ENCODE measurements around the gene CRYGS. TPM values are rescaled to one million over a fixed set of nuclear protein-coding genes. Genes with fewer than 3 reads are reported as not detected.
A peak's percentile ranks its signal among the peaks of the same experiment; 100 is the strongest.
"Not testable (repeated sequence)": the region's sequence is repeated elsewhere in the genome, so short reads cannot be mapped to it uniquely, and the experiment has no call there.

The CRYGS gene
- total RNA-seq, 1 donor from 2014 or later, result 8.4 TPM

GRCh38 chr3:186552408-186553031, 8.3 kb upstream of the CRYGS start:
- DNase-seq (ENCODE audit: low spot score), result no peak

- no peak for DNase-seq (ENCODE audit: low spot score)
These were observed 7.2 kb upstream of the CRYGS start for GRCh38 chr3:186551387-186551786.

- no peak for DNase-seq (ENCODE audit: low spot score)
These were observed 5.3 kb upstream of the CRYGS start for GRCh38 chr3:186549497-186549896.

GRCh38 chr3:186540835-186541226, 3.3 kb downstream of the CRYGS start:
- no peak for DNase-seq (ENCODE audit: low spot score)

- DNase-seq (ENCODE audit: low spot score), result peak; percentile 87
These were observed 3.9 kb downstream of the CRYGS start for GRCh38 chr3:186540221-186540834.

GRCh38 chr3:186538779-186539178, 5.4 kb downstream of the CRYGS start:
- no peak for DNase-seq (ENCODE audit: low spot score)

- no peak for DNase-seq (ENCODE audit: low spot score)
These were observed 7.0 kb downstream of the CRYGS start for GRCh38 chr3:186536883-186537844.

- DNase-seq (ENCODE audit: low spot score), result peak; percentile 22
These were observed 10.0 kb downstream of the CRYGS start for GRCh38 chr3:186534113-186534669.

GRCh38 chr3:186532598-186533072, 11.5 kb downstream of the CRYGS start:
- no peak for DNase-seq (ENCODE audit: low spot score)

- not testable (repeated sequence) for DNase-seq (ENCODE audit: low spot score)
These were observed 12.5 kb downstream of the CRYGS start for GRCh38 chr3:186531694-186532093.

GRCh38 chr3:186530415-186530814, 13.8 kb downstream of the CRYGS start:
- no peak for DNase-seq (ENCODE audit: low spot score)

GRCh38 chr3:186529201-186529999, 14.8 kb downstream of the CRYGS start:
- no peak for DNase-seq (ENCODE audit: low spot score)

- DNase-seq (ENCODE audit: low spot score), result no peak
These were observed 17.9 kb downstream of the CRYGS start for GRCh38 chr3:186526256-186526606.

GRCh38 chr3:186525369-186526255, 18.6 kb downstream of the CRYGS start:
- no peak for DNase-seq (ENCODE audit: low spot score)

GRCh38 chr3:186524616-186525015, 19.6 kb downstream of the CRYGS start:
- no peak for DNase-seq (ENCODE audit: low spot score)

GRCh38 chr3:186523434-186523833, 20.7 kb downstream of the CRYGS start:
- no peak for DNase-seq (ENCODE audit: low spot score)

- DNase-seq (ENCODE audit: low spot score), result no peak
These were observed 21.2 kb downstream of the CRYGS start for GRCh38 chr3:186523022-186523421.

GRCh38 chr3:186520957-186521842, 23.0 kb downstream of the CRYGS start:
- no peak for DNase-seq (ENCODE audit: low spot score)

GRCh38 chr3:186520431-186520830, 23.7 kb downstream of the CRYGS start:
- no peak for DNase-seq (ENCODE audit: low spot score)
